ENCODE data around the gene TTC9.

- no peak for TF ChIP-seq CTCF (conservative IDR thresholded peaks at IDR 0.05; ENCODE audit: low read depth, low read length)
- no peak for TF ChIP-seq EZH2 (IDR thresholded peaks at IDR 0.05; ENCODE audit: low read length, unreplicated experiment)
Observed at GRCh38 chr14:70595443-70596185, 46.1 kb upstream of the TTC9 start.
